Measurements from ENCODE around the gene S100A4.

GRCh38 chr1:153538315-153538821 is 7.2 kb downstream of the S100A4 start:
- TF ChIP-seq CTCF (IDR thresholded peaks at IDR 0.05; ENCODE audit: insufficient read depth, low read depth, low read length) (no peak), EZH2 (IDR thresholded peaks at IDR 0.05; ENCODE audit: insufficient read depth, low read length) (no peak)

All from astrocyte (in vitro differentiated cells and primary cell).